ENCODE measurements around the gene DDOST. TPM values are rescaled to one million over a fixed set of nuclear protein-coding genes. Genes with fewer than 3 reads are reported as not detected.

The DDOST gene
- 100 to 1,000 TPM in 1 of 2 donors, 10 to 100 TPM in 1; 76.8 to 114 TPM for total RNA-seq

GRCh38 chr1:20661207-20662109 lies at the start of gene DDOST:
TSS of gene DDOST (minus strand) at chr1:20661369. CDS start at chr1:20661350, 19 bp downstream.
- H3K27ac ChIP-seq: peak within 1 kb of the TSS; percentile 61 to 84 (median 80)
- H3K9me3 ChIP-seq: no peaks in the 10 kb centered on the region
- peak within 1 kb of the TSS; percentile 91 to 98 for H3K4me3 ChIP-seq
- H3K4me1 ChIP-seq: peaks cover 39% of the 10 kb centered on the region
- H3K36me3 ChIP-seq (replicated peaks in 1 of 2; ENCODE audit: insufficient read depth in 1 of 2, low read depth in 2 of 2): peaks cover 0 to 2% of the 10 kb centered on the region in 2 donors
- WGBS, 2 donors: 0 to 1% methylated on average over 27 to 58 of the region's 58 CpGs
- ATAC-seq (peak; percentile 99), DNase-seq (peak; percentile 96 to 97 (median 96))
- intact Hi-C loops (cut with DNase I): no loop called here
- no peaks in the 10 kb centered on the region for H3K27me3 ChIP-seq
- TF ChIP-seq POLR2A (IDR thresholded peaks at IDR 0.05) (peak; percentile 16 to 73 (median 62)), CTCF (IDR thresholded peaks at IDR 0.05) (peak in 6 of 7 experiments; percentile 25 to 74 (median 66))

- no peak for DNase-seq
- ATAC-seq: no peak
- 61 to 70% methylated on average over 13 to 18 of the region's 18 CpGs for WGBS, 2 donors
- intact Hi-C loops (cut with DNase I): no loop called here
- Histone ChIP-seq H3K4me3 (no peak overlapping the region), H3K27me3 (no peaks in the 10 kb centered on the region), H3K9me3 (no peaks in the 10 kb centered on the region), H3K4me1 (no peaks in the 10 kb centered on the region), H3K36me3 (replicated peaks in 1 of 2; ENCODE audit: insufficient read depth in 1 of 2, low read depth in 2 of 2) (no peaks in the 10 kb centered on the region), H3K27ac (no peak overlapping the region)
- TF ChIP-seq POLR2A (IDR thresholded peaks at IDR 0.05) (no peak), CTCF (IDR thresholded peaks at IDR 0.05) (no peak)
Measured at GRCh38 chr1:20710469-20711284, 49.5 kb upstream of the DDOST start.

GRCh38 chr1:20709868-20710267 lies 48.7 kb upstream of the DDOST start:
- DNase-seq: no peak
- TF ChIP-seq POLR2A (IDR thresholded peaks at IDR 0.05) (no peak), CTCF (IDR thresholded peaks at IDR 0.05) (no peak)
- Histone ChIP-seq H3K9me3 (no peaks in the 10 kb centered on the region), H3K27ac (no peak overlapping the region), H3K4me3 (no peak overlapping the region), H3K36me3 (replicated peaks in 1 of 2; ENCODE audit: insufficient read depth in 1 of 2, low read depth in 2 of 2) (no peaks in the 10 kb centered on the region), H3K27me3 (no peaks in the 10 kb centered on the region), H3K4me1 (no peaks in the 10 kb centered on the region)
- no peak for ATAC-seq
- intact Hi-C loops (cut with DNase I): no loop called here
- whole genome bisulfite sequencing, 2 donors: 75 to 92% methylated on average over 3 of the region's 3 CpGs

GRCh38 chr1:20708891-20709290 lies 47.7 kb upstream of the DDOST start:
- no peaks in the 10 kb centered on the region for H3K9me3 ChIP-seq
- H3K4me3 ChIP-seq: no peak overlapping the region
- WGBS, 2 donors: 76 to 82% methylated on average over 5 of the region's 5 CpGs
- DNase-seq: no peak
- ATAC-seq: no peak
- H3K27ac ChIP-seq: no peak overlapping the region
- no peaks in the 10 kb centered on the region for H3K27me3 ChIP-seq
- no peak for TF ChIP-seq POLR2A (IDR thresholded peaks at IDR 0.05)
- TF ChIP-seq CTCF (IDR thresholded peaks at IDR 0.05): no peak
- H3K4me1 ChIP-seq: no peaks in the 10 kb centered on the region
- intact Hi-C loops (cut with DNase I): no loop called here
- no peaks in the 10 kb centered on the region for H3K36me3 ChIP-seq (replicated peaks in 1 of 2; ENCODE audit: insufficient read depth in 1 of 2, low read depth in 2 of 2)

Measured in body of pancreas (tissue), 4 donors.